ENCODE results near the gene KCNK1. TPM values are rescaled to one million over a fixed set of nuclear protein-coding genes. Genes with fewer than 3 reads are reported as not detected.

Gene KCNK1
- total RNA-seq, 1 experiment from 2014 or later, result 60.6 TPM

DNA sequence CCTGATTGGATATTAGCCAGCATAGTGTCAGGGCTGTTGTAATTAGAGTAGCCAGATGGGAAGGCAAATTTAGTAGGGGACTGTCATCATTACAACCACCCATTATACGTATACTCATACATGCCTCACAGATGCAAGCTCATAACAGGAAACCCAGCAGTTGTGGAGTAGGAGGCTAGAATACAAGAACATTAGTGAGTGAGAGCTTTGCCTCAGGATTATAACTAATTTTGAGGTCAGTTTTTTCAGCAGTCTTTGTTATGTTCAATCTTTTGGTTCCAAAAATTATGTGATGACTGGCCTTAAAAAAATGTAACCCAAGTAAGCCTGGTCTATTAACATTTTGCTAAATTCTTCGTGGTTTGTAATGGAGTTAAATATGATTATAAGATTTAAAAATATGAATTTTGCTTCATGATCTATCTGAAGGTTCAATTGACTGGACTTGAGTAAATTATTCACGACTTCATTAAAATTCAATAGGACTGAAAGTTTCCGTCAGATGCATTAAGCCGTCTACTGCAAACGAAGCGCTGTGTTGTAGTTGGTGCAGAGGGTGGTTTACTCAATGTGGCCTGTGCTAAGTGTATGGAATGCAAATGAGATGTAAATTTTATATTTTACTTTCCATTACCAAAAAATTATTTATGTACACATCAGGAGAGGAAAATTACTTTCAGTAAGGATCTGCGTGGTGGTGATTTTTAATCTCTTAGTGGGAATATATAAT is 48.8 kb downstream of the KCNK1 start:
- no peak overlapping the region for H3K27ac ChIP-seq
- H3K27me3 ChIP-seq (ENCODE audit: insufficient read depth, low read depth), result no peaks in the 10 kb centered on the region
- no peaks in the 10 kb centered on the region for H4K20me1 ChIP-seq (ENCODE audit: insufficient read depth)
- peaks cover 40% of the 10 kb centered on the region for H3K36me3 ChIP-seq (ENCODE audit: low read depth)
- CTCF ChIA-PET, result no interaction called here
- no TSS peak for BruUV-seq (replicated peaks)
- H3K79me2 ChIP-seq (ENCODE audit: low read depth), result peaks cover 84% of the 10 kb centered on the region
- intact Hi-C loops (cut with micrococcal nuclease; ENCODE audit: unreplicated experiment), result no loop called here
- no peaks in the 10 kb centered on the region for H3K9me3 ChIP-seq (ENCODE audit: insufficient read depth, low read depth)
- no peak overlapping the region for H2AFZ ChIP-seq
- H3F3A ChIP-seq (ENCODE audit: insufficient read depth, low read depth), result peaks cover 9% of the 10 kb centered on the region; the same call in 1 of the 2 replicates
- no peak overlapping the region for H3K4me2 ChIP-seq
- DNase-seq, result no peak
- H3K4me3 ChIP-seq, result no peak overlapping the region
- peaks cover 10% of the 10 kb centered on the region for H3K4me1 ChIP-seq (replicated peaks; ENCODE audit: insufficient read depth)
- TF ChIP-seq, protein P1, sequence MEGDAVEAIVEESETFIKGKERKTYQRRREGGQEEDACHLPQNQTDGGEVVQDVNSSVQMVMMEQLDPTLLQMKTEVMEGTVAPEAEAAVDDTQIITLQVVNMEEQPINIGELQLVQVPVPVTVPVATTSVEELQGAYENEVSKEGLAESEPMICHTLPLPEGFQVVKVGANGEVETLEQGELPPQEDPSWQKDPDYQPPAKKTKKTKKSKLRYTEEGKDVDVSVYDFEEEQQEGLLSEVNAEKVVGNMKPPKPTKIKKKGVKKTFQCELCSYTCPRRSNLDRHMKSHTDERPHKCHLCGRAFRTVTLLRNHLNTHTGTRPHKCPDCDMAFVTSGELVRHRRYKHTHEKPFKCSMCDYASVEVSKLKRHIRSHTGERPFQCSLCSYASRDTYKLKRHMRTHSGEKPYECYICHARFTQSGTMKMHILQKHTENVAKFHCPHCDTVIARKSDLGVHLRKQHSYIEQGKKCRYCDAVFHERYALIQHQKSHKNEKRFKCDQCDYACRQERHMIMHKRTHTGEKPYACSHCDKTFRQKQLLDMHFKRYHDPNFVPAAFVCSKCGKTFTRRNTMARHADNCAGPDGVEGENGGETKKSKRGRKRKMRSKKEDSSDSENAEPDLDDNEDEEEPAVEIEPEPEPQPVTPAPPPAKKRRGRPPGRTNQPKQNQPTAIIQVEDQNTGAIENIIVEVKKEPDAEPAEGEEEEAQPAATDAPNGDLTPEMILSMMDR (conservative IDR thresholded peaks at IDR 0.05), result no peak
- no peak for TF ChIP-seq EZH2 (IDR thresholded peaks at IDR 0.05; ENCODE audit: low read depth)
- no peaks in the 10 kb centered on the region for H3K9me2 ChIP-seq (ENCODE audit: insufficient read depth)
- POLR2A ChIA-PET (ENCODE audit: unreplicated experiment), result no interaction called here

DNA sequence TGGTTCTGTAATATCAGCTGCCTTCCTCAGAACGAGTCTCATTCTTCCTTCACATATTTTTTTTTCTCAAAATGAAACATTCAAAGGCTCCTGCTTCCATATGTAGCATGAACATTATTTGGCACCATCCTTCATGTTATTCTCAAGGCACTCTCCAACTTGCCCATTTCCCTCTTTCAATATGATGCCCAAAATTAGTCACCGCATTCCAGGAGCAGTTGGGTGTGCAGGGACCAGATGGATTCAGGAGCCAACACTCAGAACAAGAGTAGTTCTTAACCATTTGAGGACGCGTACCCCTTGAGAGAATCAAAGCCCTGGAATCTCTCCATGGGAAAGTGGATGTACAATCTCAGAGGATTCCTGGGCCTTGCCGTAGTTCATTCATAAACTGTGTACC is 50.3 kb downstream of the KCNK1 start:
- peaks cover 15% of the 10 kb centered on the region for H3K4me1 ChIP-seq (replicated peaks; ENCODE audit: insufficient read depth)
- CTCF ChIA-PET, result no interaction called here
- no peak for DNase-seq
- H3K4me3 ChIP-seq, result no peak overlapping the region
- peaks cover 49% of the 10 kb centered on the region for H3K36me3 ChIP-seq (ENCODE audit: low read depth)
- H3K27me3 ChIP-seq (ENCODE audit: insufficient read depth, low read depth), result no peaks in the 10 kb centered on the region
- H3K27ac ChIP-seq, result no peak overlapping the region
- 0 out of 2 replicates have a peak, but pooled peaks cover 1% of the 10 kb centered on the region for H4K20me1 ChIP-seq (ENCODE audit: insufficient read depth)
- H3K79me2 ChIP-seq (ENCODE audit: low read depth), result peaks cover 82% of the 10 kb centered on the region
- TF ChIP-seq, protein P1 (conservative IDR thresholded peaks at IDR 0.05), result no peak
- no peak for TF ChIP-seq EZH2 (IDR thresholded peaks at IDR 0.05; ENCODE audit: low read depth)
- no peak overlapping the region for H3K4me2 ChIP-seq
- intact Hi-C loops (cut with micrococcal nuclease; ENCODE audit: unreplicated experiment), result no loop called here
- H3K9me2 ChIP-seq (ENCODE audit: insufficient read depth), result no peaks in the 10 kb centered on the region
- peaks cover 23% of the 10 kb centered on the region for H3F3A ChIP-seq (ENCODE audit: insufficient read depth, low read depth)
- no TSS peak for BruUV-seq (replicated peaks)
- POLR2A ChIA-PET (ENCODE audit: unreplicated experiment), result no interaction called here
- H2AFZ ChIP-seq, result no peak overlapping the region
- no peaks in the 10 kb centered on the region for H3K9me3 ChIP-seq (ENCODE audit: insufficient read depth, low read depth)

DNA sequence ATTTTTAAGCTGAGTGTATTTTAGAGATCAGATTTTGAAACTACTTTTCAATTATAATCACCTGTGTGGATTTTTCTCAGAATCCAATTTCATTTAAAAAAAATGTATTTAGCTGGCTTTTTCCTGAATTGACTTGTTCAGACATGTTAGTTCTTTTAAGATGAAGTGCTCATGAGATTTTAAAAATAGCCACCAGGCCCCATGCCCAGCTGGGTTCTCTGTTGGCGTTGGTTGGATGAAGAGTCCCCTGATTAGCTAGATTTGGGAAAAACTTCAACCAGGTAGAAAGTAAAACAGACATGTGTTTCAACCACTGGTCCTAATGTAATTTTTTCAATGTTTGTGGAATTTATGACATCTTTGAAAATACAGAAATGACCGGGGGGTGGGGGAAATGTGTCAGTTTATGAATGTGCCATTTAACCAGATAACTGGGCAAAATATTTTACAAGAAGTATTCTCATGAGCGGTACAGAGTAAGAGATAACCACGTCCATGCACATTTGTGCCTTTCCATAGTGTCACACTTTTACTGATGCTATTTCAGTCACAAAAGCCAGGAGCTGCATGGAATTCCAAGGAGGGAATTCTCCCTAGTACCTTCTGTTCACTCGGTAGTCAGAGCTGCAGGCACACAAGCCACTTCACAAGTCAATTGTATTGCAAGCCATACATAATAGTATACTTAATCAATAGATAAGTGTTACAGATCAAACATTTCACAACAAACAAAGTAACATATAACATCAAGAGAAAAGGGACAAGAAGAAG is 51.1 kb downstream of the KCNK1 start:
- H3K79me2 ChIP-seq (ENCODE audit: low read depth), result peaks cover 83% of the 10 kb centered on the region
- POLR2A ChIA-PET (ENCODE audit: unreplicated experiment), result no interaction called here
- H3K9me3 ChIP-seq (ENCODE audit: insufficient read depth, low read depth), result peaks cover 3% of the 10 kb centered on the region; the same call in 1 of the 2 replicates
- no peak overlapping the region for H3K4me3 ChIP-seq
- H3K4me1 ChIP-seq (replicated peaks; ENCODE audit: insufficient read depth), result peaks cover 17% of the 10 kb centered on the region
- no peaks in the 10 kb centered on the region for H3K9me2 ChIP-seq (ENCODE audit: insufficient read depth)
- H2AFZ ChIP-seq, result no peak overlapping the region
- no TSS peak for BruUV-seq (replicated peaks)
- no peaks in the 10 kb centered on the region for H3K27me3 ChIP-seq (ENCODE audit: insufficient read depth, low read depth)
- CTCF ChIA-PET, result no interaction called here
- H3F3A ChIP-seq (ENCODE audit: insufficient read depth, low read depth), result peaks cover 25% of the 10 kb centered on the region
- H3K36me3 ChIP-seq (ENCODE audit: low read depth), result peaks cover 52% of the 10 kb centered on the region
- intact Hi-C loops (cut with micrococcal nuclease; ENCODE audit: unreplicated experiment), result no loop called here
- no peak for DNase-seq
- TF ChIP-seq EZH2 (IDR thresholded peaks at IDR 0.05; ENCODE audit: low read depth), result no peak
- TF ChIP-seq, protein P1 (conservative IDR thresholded peaks at IDR 0.05), result no peak
- no peak overlapping the region for H3K27ac ChIP-seq
- 0 out of 2 replicates have a peak, but pooled peaks cover 4% of the 10 kb centered on the region for H4K20me1 ChIP-seq (ENCODE audit: insufficient read depth)
- no peak overlapping the region for H3K4me2 ChIP-seq
